ENCODE results near the gene CCDC85C. TPM values are rescaled to one million over a fixed set of nuclear protein-coding genes. Genes with fewer than 3 reads are reported as not detected.

Gene CCDC85C
- total RNA-seq, 2 experiments from 2014 or later: 5.8 to 7.5 TPM

- ATAC-seq (ENCODE audit: poor library complexity) (no peak), DNase-seq (no peak)
- no peaks in the 10 kb centered on the region for H3K27me3 Mint-ChIP-seq
- no peaks in the 10 kb centered on the region for H3K36me3 Mint-ChIP-seq (ENCODE audit: low read depth)
- no peak overlapping the region for H3K4me3 Mint-ChIP-seq
- Histone ChIP-seq H3K27ac (ENCODE audit: low read depth in 1 of 2, low read length in 2 of 2) (no peak overlapping the region), H3K27me3 (ENCODE audit: control insufficient read depth in 1 of 2, insufficient read depth in 2 of 2, low read length in 2 of 2) (no peaks in the 10 kb centered on the region), H3K4me1 (ENCODE audit: insufficient read depth, low read length) (peaks cover 35% of the 10 kb centered on the region), H3K9me3 (ENCODE audit: control insufficient read depth in 1 of 2, insufficient read depth in 1 of 2, low read length in 2 of 2) (no peaks in the 10 kb centered on the region), H3K36me3 (ENCODE audit: insufficient read depth, low read length) (no peaks in the 10 kb centered on the region), H3K4me3 (ENCODE audit: low read length) (no peak overlapping the region)
- no peak for TF ChIP-seq CTCF (IDR thresholded peaks at IDR 0.05)
- peaks cover 24% of the 10 kb centered on the region for H3K4me1 Mint-ChIP-seq (ENCODE audit: low read depth)
- no peaks in the 10 kb centered on the region for H3K9me3 Mint-ChIP-seq
- intact Hi-C loops (cut with DNase I, micrococcal nuclease): no loop called here
- ChIA-PET CTCF (no interaction called here), POLR2A (interaction anchor here (4.0 kb wide), 1 partner anchor 8 kb away, joined by 29 read pairs; the partner anchor contains the start of gene CCDC85C)
- no peak overlapping the region for H3K27ac Mint-ChIP-seq
Observed at GRCh38 chr14:99596071-99596627, 7.9 kb downstream of the CCDC85C start.

GRCh38 chr14:99595524-99595923, 8.5 kb downstream of the CCDC85C start:
- CTCF ChIA-PET: no interaction called here
- no peaks in the 10 kb centered on the region for H3K27me3 Mint-ChIP-seq
- peaks cover 19% of the 10 kb centered on the region for H3K4me1 Mint-ChIP-seq (ENCODE audit: low read depth)
- peaks cover 32% of the 10 kb centered on the region for H3K4me1 ChIP-seq (ENCODE audit: insufficient read depth, low read length)
- H3K9me3 ChIP-seq (ENCODE audit: control insufficient read depth in 1 of 2, insufficient read depth in 1 of 2, low read length in 2 of 2): no peaks in the 10 kb centered on the region
- intact Hi-C loops (cut with DNase I, micrococcal nuclease): no loop called here
- H3K9me3 Mint-ChIP-seq: no peaks in the 10 kb centered on the region
- POLR2A ChIA-PET: interaction anchor here (4.0 kb wide), 1 partner anchor 9 kb away, joined by 29 read pairs; the partner anchor contains the start of gene CCDC85C
- H3K36me3 ChIP-seq (ENCODE audit: insufficient read depth, low read length): no peaks in the 10 kb centered on the region
- no peak overlapping the region for H3K4me3 Mint-ChIP-seq
- no peaks in the 10 kb centered on the region for H3K36me3 Mint-ChIP-seq (ENCODE audit: low read depth)
- peak overlapping the region; percentile 66 for H3K27ac Mint-ChIP-seq
- H3K27me3 ChIP-seq (ENCODE audit: control insufficient read depth in 1 of 2, insufficient read depth in 2 of 2, low read length in 2 of 2): no peaks in the 10 kb centered on the region
- ATAC-seq (ENCODE audit: poor library complexity) (no peak), DNase-seq (no peak)
- H3K4me3 ChIP-seq (ENCODE audit: low read length): no peak overlapping the region
- H3K27ac ChIP-seq (ENCODE audit: low read depth in 1 of 2, low read length in 2 of 2): no peak overlapping the region
- no peak for TF ChIP-seq CTCF (IDR thresholded peaks at IDR 0.05)

DNA sequence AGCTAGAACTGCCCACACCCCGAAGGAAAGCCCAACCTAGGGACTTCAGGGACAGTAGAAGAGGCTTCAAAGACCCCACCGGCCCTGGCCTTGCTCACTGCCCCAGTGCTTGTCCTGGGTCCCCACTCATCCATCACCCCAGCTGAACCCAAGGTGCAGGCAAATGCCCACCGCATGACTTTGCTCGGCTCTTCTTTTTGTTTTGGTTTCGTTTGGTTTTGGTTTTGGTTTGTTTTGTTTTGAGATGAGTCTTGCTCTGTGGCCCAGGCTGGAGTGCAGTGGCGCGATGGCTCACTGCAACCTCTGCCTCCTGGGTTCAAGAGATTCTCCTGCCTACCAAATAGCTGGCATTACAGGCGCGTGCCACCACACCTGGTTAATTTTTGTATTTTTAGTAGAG, 9.0 kb downstream of the CCDC85C start:
- Mint-ChIP-seq H3K36me3 (ENCODE audit: low read depth) (no peaks in the 10 kb centered on the region), H3K4me3 (peak overlapping the region; percentile 66), H3K9me3 (no peaks in the 10 kb centered on the region), H3K27ac (peak overlapping the region; percentile 66), H3K4me1 (ENCODE audit: low read depth) (peaks cover 15% of the 10 kb centered on the region), H3K27me3 (no peaks in the 10 kb centered on the region)
- ATAC-seq (ENCODE audit: poor library complexity): peak; percentile 55
- Histone ChIP-seq H3K9me3 (ENCODE audit: control insufficient read depth in 1 of 2, insufficient read depth in 1 of 2, low read length in 2 of 2) (no peaks in the 10 kb centered on the region), H3K4me3 (ENCODE audit: low read length) (peak overlapping the region; percentile 26), H3K27me3 (ENCODE audit: control insufficient read depth in 1 of 2, insufficient read depth in 2 of 2, low read length in 2 of 2) (no peaks in the 10 kb centered on the region), H3K4me1 (ENCODE audit: insufficient read depth, low read length) (peaks cover 33% of the 10 kb centered on the region), H3K36me3 (ENCODE audit: insufficient read depth, low read length) (no peaks in the 10 kb centered on the region), H3K27ac (ENCODE audit: low read depth in 1 of 2, low read length in 2 of 2) (no peak overlapping the region)
- DNase-seq: peak in 5 of 14 experiments; percentile 9 to 71 (median 38)
- intact Hi-C loops (cut with DNase I, micrococcal nuclease): no loop called here
- ChIA-PET POLR2A (interaction anchor here (0.5 to 4.0 kb wide), 3 partner anchors 9 to 160 kb away, joined by 3 to 29 read pairs (median 3); partner anchors contain the start of genes CCDC85C, CCNK and SETD3), CTCF (no interaction called here)
- TF ChIP-seq CTCF (IDR thresholded peaks at IDR 0.05): no peak
